Stimulated activated CD8-positive, alpha-beta memory T cell treated with anti-CD3 and anti-CD28 coated beads, Interleukin-7, amount 100 ng/mL, for 4 hours (primary cell): ENCODE measurements around the gene SPAG16.
"Not testable (repeated sequence)": the region's sequence is repeated elsewhere in the genome, so short reads cannot be mapped to it uniquely, and the experiment has no call there.

Source experiments
- DNase-seq, 2 donors: peaks; one replicate each; pipeline ENCODE4 v3.0.0-alpha.2; 2020; ENCODE audit warnings: low read depth in 2 of 2

The SPAG16 gene

DNA sequence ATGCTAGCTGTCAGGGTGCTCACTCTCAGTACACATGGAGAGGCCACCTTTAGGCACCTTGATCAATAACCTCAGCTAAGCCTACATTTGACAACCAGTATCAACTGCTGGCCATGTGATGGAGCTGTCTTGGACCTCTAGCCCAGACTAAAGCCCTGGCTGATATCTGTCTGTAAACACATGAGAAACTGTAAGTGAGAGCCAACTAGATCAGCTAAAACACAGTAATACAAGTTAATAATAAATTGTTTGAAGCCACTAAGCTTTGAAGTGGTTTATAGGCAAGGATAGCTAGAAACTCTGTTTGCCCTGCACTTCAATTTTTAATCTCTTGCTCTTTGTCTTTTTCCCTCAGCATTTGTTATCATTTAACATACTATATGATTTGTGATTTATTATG is 407.1 kb downstream of the SPAG16 start:
- DNase-seq = no peak

DNA sequence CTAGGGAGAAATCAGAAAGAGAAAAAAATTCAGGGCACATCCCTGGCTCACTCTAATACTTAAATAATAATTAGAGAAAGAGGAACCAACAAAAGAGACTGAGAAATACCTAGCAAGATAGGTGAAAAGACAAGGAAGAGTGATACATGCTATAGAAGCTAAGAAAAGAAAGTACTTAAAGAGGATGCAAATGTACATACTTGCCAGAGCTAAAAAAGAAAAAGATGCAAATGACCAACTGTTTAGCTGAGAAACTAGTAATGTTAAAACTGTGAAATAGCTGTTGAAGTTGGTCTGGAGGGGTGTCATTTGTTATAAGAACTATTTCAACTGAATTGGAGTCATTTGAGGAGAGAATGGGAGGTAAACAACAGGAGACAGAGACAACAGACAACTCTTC is 412.2 kb downstream of the SPAG16 start:
- DNase-seq = no peak

DNA sequence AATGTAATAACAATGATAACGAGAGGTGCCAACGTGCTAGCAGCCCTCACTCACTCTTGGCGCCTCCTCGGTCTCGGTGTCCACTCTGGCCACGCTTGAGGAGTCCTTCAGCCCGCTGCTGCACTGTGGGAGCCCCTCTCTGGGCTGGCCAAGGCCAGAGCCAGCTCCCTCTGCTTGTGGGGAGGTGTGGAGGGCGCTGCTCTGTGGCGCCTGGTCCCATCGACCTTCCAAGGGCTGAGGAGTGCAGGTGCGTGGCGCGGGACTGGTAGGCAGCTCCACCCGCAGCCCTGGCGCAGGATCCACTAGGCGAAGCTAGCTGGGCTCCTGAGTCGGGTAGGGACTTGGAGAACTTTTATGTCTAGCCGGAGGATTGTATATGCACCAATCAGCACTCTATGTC is 417.1 kb downstream of the SPAG16 start:
- not testable (repeated sequence) for DNase-seq

- DNase-seq = no peak
These were observed 419.3 kb downstream of the SPAG16 start for GRCh38 chr2:213703406-213704098.

GRCh38 chr2:213710164-213710563 is 425.9 kb downstream of the SPAG16 start:
- DNase-seq = no peak

- not testable (repeated sequence) for DNase-seq
These were observed 434.1 kb downstream of the SPAG16 start for GRCh38 chr2:213718411-213718810.

DNA sequence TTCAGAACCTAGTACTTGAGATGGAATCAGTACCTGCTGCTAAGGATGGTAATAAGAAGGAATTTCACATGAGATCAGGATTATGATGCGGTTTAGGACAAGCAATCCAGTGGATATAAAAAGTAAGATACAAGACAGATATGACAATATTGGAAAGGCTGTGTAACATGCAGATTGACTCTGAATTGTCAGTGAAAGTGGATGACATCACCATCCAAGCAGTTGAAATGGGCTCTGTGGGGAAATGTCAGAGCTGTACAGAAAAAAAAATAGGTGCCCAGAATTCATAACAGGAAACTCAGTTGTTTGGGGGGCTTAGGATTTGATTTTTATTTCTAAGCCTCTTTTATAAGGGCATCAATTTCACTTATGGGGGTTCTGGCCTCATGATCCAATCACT is 438.3 kb downstream of the SPAG16 start:
- DNase-seq = no peak

DNA sequence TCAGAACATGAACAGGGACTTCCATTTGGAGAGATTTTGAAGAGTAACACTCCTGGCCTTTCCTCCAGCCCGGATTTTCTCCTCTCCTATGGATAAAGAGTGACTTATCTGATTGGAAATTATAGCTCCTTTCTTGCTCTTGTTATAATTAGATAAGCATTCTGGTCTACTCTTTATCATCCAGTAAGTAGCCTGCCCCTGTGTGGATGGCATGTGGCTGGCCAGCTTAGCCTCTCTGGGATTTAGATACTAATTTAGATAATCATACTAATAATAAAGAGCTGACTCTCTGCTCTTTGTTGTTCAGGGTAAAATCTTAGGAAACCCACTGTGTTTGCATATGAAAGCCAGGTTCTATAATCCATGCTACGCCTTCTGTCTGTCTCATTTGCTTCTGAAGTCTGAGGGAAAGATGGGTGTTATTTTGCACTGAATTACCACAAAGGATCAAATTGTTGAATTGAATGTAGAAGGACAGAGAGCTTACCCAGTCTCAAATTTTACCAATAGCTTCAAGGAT is 438.8 kb downstream of the SPAG16 start:
- DNase-seq = no peak

DNA sequence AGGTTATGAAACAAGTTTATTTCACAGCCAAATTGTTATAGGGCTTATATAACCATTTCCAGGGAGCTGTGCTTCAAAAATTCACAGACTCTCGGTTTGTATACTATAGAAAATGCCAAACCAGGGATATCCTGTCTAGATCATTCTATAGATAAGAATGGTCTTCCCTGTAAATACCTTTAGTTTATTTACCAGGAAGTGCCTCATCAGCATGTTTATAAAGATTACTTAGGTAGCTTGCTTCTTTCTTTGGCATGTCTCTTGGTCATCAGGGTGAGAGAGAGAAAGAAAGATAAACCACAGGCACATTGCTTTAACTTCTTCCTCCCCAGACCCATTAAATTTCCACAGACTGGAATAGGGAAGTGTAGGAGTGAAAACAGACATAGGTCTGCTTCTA is 439.4 kb downstream of the SPAG16 start:
- DNase-seq = no peak

DNA sequence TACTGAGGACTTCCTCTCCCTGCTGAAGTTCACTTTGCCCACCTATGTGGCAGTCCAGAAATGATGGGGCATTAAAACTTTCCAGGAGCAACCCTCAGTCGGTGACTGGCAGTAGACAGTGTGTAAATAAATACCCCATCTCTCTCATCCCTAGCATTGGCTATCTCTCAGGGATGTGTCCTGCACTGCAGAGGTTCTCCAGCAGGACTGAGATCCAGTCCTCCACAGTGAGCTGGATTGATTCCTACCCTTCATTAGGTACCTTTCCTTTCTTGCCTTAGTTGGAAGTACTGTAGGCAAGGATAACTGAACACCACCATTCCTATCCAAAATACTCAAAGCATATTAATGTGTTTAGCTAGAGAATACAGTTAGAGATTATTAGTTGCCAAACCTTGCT is 441.8 kb downstream of the SPAG16 start:
- DNase-seq = no peak

DNA sequence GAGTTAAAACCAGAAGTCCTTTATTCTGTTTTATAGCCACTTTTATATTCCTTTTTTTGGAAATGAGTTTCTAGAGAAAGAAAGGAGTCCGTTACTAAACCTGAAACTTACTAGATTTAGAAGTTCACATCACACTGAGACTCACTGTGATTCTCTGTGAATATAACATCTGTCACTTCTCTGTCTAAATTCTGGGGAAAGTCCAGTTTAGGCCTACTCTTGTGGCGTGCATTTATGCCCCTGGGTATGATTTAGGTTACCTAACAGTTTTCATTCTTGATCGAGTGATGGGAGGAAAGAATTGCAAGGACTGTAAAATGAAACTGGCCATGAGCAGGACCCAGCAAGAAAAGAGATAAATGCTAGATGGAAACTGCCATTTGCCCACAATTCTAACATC is 449.6 kb downstream of the SPAG16 start:
- DNase-seq = no peak

DNA sequence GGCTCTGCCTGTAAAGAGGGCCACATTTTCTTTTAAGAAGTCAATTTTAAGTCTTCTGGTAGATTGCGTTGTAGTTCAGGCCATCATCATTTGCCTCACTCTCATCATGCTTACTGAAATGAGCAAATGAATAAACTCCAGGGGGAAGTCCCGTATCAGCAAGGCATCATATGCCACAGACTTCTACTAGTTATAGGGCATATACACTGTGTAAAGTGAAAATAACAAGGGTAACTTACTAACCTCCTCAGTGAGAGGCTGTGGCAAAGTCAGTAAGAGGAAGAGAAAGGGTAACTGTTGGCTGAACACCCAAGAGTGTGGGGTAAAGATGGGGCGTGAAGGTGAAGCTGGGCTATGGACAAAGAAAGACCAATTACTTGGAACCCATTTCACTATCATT is 456.2 kb downstream of the SPAG16 start:
- DNase-seq = no peak

- DNase-seq = no peak
These were observed 467.2 kb downstream of the SPAG16 start for GRCh38 chr2:213751446-213751845.

DNA sequence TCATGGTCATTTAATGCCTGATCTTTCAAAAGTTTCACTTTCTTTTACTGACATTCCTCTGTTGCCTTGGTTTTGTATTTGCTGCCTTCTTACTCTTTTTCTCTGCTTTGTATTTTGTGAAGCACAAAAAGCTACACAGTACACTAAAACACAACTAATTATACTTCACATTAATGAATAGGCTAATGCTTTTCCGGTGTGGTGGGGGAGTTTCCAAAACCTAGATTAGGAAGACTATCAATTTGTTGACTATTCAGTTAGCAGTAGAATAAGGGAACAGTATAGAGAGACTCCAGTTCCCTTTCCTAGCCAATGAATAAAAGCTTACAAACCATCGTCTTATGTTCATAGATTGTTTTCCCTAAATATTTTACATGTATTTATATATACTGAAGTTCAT is 468.3 kb downstream of the SPAG16 start:
- no peak for DNase-seq

- DNase-seq = no peak
These were observed 473.3 kb downstream of the SPAG16 start for GRCh38 chr2:213757525-213757924.

- no peak for DNase-seq
These were observed 479.1 kb downstream of the SPAG16 start for GRCh38 chr2:213763354-213763753.

DNA sequence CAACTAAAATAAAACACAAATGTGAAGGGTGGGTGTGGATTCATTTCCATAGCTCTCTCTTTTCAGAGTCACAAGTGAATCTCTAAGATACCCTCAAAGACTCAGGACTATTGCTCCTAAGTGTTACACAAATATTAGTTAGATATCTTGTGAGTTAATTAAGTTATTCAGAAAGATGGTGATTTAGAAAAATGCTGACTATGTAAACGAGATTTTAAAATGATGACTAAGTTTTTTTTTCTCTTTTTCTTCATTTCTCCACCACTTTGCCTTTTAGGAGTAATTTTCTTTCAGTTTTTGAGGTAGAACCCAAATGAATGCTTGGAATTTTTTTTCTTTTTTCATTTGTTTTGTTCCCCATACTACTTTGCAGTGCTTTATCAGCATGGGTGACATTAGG is 479.7 kb downstream of the SPAG16 start:
- DNase-seq = no peak

GRCh38 chr2:213764849-213765248 is 480.6 kb downstream of the SPAG16 start:
- DNase-seq = no peak

DNA sequence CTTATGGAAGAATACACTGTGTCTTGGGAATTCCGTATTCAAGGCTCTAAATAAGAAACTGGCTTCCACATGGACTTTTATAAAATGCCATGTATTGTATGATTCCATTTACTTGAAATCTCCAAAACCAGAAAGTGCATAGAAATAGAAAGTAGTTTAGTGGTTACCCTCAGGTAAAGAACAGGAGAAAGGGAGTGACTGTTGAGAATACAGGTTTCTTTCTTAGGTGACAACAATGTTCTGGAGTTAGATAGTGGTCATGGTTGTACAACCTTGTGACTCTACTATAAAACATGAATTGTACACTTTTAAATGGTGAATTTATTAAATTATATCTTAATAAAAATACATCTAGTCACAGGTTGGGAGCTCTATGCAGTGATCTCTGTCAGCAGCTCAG is 481.8 kb downstream of the SPAG16 start:
- DNase-seq = no peak

DNA sequence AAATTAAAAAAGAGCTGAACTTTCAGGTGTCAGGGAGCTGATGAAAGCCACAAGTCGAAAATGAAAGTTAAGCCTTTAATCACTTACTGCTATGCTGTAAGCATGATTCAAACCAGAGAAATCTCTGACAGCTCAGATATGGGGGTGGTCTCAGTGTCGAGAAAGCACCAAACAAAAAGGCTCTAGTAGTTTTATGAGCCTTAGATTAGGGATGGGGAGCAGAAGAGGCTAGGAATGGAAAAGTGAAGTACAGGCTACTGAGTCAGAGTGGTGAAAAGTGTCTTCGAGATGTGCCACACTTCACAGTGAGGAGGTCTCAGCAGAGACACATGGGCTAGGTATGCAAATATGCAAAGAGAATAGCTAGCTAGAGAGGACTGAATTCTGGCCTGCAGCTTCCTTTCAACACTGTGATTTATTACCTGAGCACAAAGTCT is 482.2 kb downstream of the SPAG16 start:
- no peak for DNase-seq

DNA sequence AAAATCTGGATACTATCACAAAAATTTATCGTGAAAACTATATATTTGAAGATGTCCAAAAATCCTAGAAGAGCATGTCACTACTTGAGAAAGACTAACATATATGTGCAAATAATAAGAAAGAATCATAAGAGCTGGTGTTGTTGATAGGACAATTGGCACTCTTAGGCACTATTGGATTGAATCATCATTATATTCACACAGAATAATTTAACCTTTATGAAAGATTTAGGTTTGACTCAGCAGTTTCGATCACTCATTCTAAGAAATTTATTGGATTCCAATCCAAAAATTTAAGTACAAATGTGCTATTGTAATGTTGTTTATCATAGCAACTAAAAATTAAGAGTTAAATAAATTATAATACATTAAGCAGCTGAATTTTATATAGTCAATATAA is 503.6 kb downstream of the SPAG16 start:
- DNase-seq = no peak

DNA sequence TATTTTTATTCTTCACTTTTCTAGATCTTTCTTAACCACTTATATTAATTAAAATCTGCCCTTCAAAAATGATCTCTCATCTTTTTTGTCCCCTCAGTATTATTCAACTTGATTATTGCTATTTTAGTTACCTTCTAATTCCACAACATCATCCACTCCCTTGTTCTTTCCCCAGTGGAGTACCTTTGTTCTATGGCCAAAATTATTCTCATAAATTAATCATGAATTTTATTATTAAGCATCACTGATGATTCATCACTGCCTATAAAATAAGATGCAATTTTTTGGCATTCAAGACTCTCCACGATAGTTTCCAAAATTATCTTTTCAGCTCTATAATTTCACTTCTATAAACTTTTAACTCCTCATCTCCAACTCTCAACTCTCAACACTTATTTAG is 505.7 kb downstream of the SPAG16 start:
- no peak for DNase-seq

GRCh38 chr2:213792045-213792444 is 507.8 kb downstream of the SPAG16 start:
- DNase-seq = no peak

- no peak for DNase-seq
These were observed 522.0 kb downstream of the SPAG16 start for GRCh38 chr2:213806125-213806726.
